HepG2 (cell line): ENCODE measurements around the gene NINJ2.

Experiments used
- EED ChIP-seq: sonication (generic); formaldehyde crosslinking; IDR thresholded peaks from 2 replicates; pipeline ENCODE4 v1.5.0; 2020; ENCODE audit warnings: mild to moderate bottlenecking, missing genetic modification reagents
- MEIS2 ChIP-seq: sonication (generic); formaldehyde crosslinking; IDR thresholded peaks from 2 replicates; pipeline ENCODE4 v1.9.0; 2021; ENCODE audit warnings: mild to moderate bottlenecking, missing genetic modification reagents
- MLLT10 ChIP-seq: sonication (generic); formaldehyde crosslinking; IDR thresholded peaks from 2 replicates; pipeline ENCODE4 v1.4.0; 2020; ENCODE audit warnings: missing genetic modification reagents
- NR2C2 ChIP-seq: sonication (generic); formaldehyde crosslinking; IDR thresholded peaks from 2 replicates; pipeline ENCODE4 v1.4.0; 2020; ENCODE audit warnings: missing genetic modification reagents, mild to moderate bottlenecking, moderate library complexity, borderline replicate concordance
- SP4 ChIP-seq: sonication (generic); formaldehyde crosslinking; IDR thresholded peaks from 2 replicates; pipeline ENCODE4 v1.8.1; 2023; ENCODE audit warnings: mild to moderate bottlenecking, missing genetic modification reagents
- ZNF10 ChIP-seq: sonication (generic); formaldehyde crosslinking; IDR thresholded peaks from 2 replicates; pipeline ENCODE4 v1.4.0; 2020; ENCODE audit warnings: mild to moderate bottlenecking, low read depth, missing genetic modification reagents, borderline replicate concordance
- ZNF766 ChIP-seq: sonication (generic); formaldehyde crosslinking; IDR thresholded peaks from 2 replicates; pipeline ENCODE4 v1.5.0; 2020; ENCODE audit warnings: missing genetic modification reagents, borderline replicate concordance

DNA sequence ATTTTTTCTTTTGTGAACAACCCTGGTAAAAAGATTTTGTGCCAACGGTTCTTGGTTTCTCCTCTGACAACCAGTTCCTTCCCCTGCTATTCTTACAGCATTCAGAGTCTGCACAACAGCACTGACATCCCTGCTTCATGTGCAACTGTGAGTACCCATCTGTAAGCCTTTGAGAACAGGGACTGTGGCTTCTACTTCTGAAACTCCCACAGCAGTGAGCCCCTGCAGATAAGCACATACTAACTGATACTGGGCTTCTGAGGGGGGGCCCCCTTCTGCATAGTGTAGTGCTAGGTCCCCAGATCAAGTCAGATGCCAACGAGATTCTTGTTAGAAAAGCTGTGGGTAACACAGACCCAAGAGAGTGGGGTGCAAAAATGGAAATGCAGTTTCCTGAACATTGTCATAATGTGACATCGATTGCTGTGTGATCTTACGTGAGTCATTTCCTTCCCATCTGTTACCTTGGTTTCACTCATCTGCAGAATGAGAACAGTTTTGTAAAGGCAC is 11.1 kb upstream of the NINJ2 start:
- TF ChIP-seq ZNF766 (CRISPR knock-in tag) (no peak), SP4 (CRISPR knock-in tag) (no peak), MEIS2 (CRISPR knock-in tag) (no peak), ZNF10 (CRISPR knock-in tag) (no peak), NR2C2 (no peak), MLLT10 (CRISPR knock-in tag) (no peak), EED (no peak)
